IMR-90 (cell line): Measurements from ENCODE around the gene SAFB2. TPM values are rescaled to one million over a fixed set of nuclear protein-coding genes. Genes with fewer than 3 reads are reported as not detected.

Experiments
- ATAC-seq: fragments of 200-7000 bp; cut with Tn5 transposase; 2 replicates; pipeline ENCODE4 v1.9.1; 2020; ENCODE audit warnings: low read depth, mild to moderate bottlenecking, moderate library complexity
- BruUV-seq: library from RNA; stranded (reverse); fragments of 400-500 nt; replicated peaks from 2 replicates; lab custom pipeline; 2021; lab: Mats Ljungman, UMichigan
- CTCF ChIA-PET: fragments of 300-600 bp; formaldehyde crosslinking; extraction: SDS; loops from one replicate; lab custom pipeline; 2021; ENCODE audit warnings: antibody characterized with exemption; lab: Yijun Ruan, JAX
- POLR2A ChIA-PET: fragments of 300-600 bp; sonication (Branson Sonifier 250); formaldehyde crosslinking; loops from one replicate; lab custom pipeline; 2022; ENCODE audit warnings: antibody characterized with exemption; ENCODE audit not compliant: unreplicated experiment; lab: Charles Lee
- DNase-seq: peaks from one replicate; pipeline ENCODE4 v3.0.0; 2013
- H2AFZ ChIP-seq: replicated peaks from 2 replicates; pipeline ENCODE3; 2013; ENCODE audit warnings: low read length, mild to moderate bottlenecking; ENCODE audit not compliant: poor library complexity
- H2AK5ac ChIP-seq: 2 replicates; pipeline ENCODE4 v1.6.1; 2013; ENCODE audit warnings: low read depth, low read length, inconsistent platforms
- H2AK9ac ChIP-seq: replicated peaks from 2 replicates; pipeline ENCODE3; 2013; ENCODE audit warnings: mild to moderate bottlenecking, low read depth, low read length, moderate library complexity; ENCODE audit not compliant: poor library complexity
- H2BK120ac ChIP-seq: 2 replicates; pipeline ENCODE4 v1.6.1; 2013; ENCODE audit warnings: low read depth, low read length, inconsistent platforms
- H2BK15ac ChIP-seq: 3 replicates; pipeline ENCODE4 v1.6.1; 2013; ENCODE audit warnings: low read depth, low read length, inconsistent platforms
- H2BK20ac ChIP-seq: 2 replicates; pipeline ENCODE4 v1.6.1; 2013; ENCODE audit warnings: low read depth, mild to moderate bottlenecking, inconsistent platforms, low read length, moderate library complexity
- H2BK5ac ChIP-seq: 2 replicates; pipeline ENCODE4 v1.6.1; 2013; ENCODE audit warnings: mild to moderate bottlenecking, low read depth, low read length, inconsistent platforms; ENCODE audit not compliant: poor library complexity, severe bottlenecking
- H3K14ac ChIP-seq: replicated peaks from 2 replicates; pipeline ENCODE4 v1.6.1; 2013; ENCODE audit warnings: low read depth, low read length, inconsistent platforms
- H3K18ac ChIP-seq: 2 replicates; pipeline ENCODE4 v1.6.1; 2013; ENCODE audit warnings: low read depth, low read length, control low read depth
- H3K23ac ChIP-seq: 2 replicates; pipeline ENCODE4 v1.6.1; 2013; ENCODE audit warnings: low read depth, low read length, inconsistent platforms
- H3K27ac ChIP-seq: 2 replicates; pipeline ENCODE4 v1.5.1; 2013; ENCODE audit warnings: mild to moderate bottlenecking, control low read depth, low read length; ENCODE audit not compliant: insufficient read depth
- H3K27me3 ChIP-seq: 2 replicates; pipeline ENCODE4 v1.6.1; 2013; ENCODE audit warnings: low read length; ENCODE audit not compliant: control insufficient read depth, insufficient read depth
- H3K36me3 ChIP-seq: 2 replicates; pipeline ENCODE4 v1.6.1; 2013; ENCODE audit warnings: low read length, mixed read lengths; ENCODE audit not compliant: control insufficient read depth, insufficient read depth
- H3K4ac ChIP-seq: 2 replicates; pipeline ENCODE4 v1.6.1; 2013; ENCODE audit warnings: low read depth, low read length, inconsistent platforms
- H3K4me1 ChIP-seq: 2 replicates; pipeline ENCODE4 v1.6.1; 2013; ENCODE audit warnings: low read length, mixed read lengths; ENCODE audit not compliant: control insufficient read depth, insufficient read depth
- H3K4me2 ChIP-seq: 2 replicates; pipeline ENCODE4 v1.6.1; 2013; ENCODE audit warnings: low read depth, mild to moderate bottlenecking, control low read depth, low read length, moderate library complexity
- H3K4me3 ChIP-seq: 2 replicates; pipeline ENCODE4 v1.5.1; 2013; ENCODE audit warnings: low read depth, mild to moderate bottlenecking, control low read depth, low read length, moderate library complexity; ENCODE audit not compliant: insufficient read depth
- H3K56ac ChIP-seq: 2 replicates; pipeline ENCODE4 v1.6.1; 2013; ENCODE audit warnings: low read length, inconsistent platforms; ENCODE audit not compliant: insufficient read depth; ENCODE audit errors: extremely low read depth
- H3K79me1 ChIP-seq, 2 experiments: 2 replicates each; pipeline ENCODE4 v1.6.1; 2013; ENCODE audit warnings: low read length in 2 of 2, inconsistent platforms in 1 of 2, low read depth in 1 of 2
- H3K9ac ChIP-seq: 2 replicates; pipeline ENCODE4 v1.6.1; 2013; ENCODE audit warnings: low read depth, low read length, control low read depth
- H3K9me1 ChIP-seq: 2 replicates; pipeline ENCODE4 v1.6.1; 2013; ENCODE audit warnings: low read length, inconsistent platforms; ENCODE audit not compliant: insufficient read depth
- H3K9me3 ChIP-seq: 2 replicates; pipeline ENCODE4 v1.6.1; 2013; ENCODE audit warnings: low read length; ENCODE audit not compliant: control insufficient read depth, insufficient read depth
- H4K20me1 ChIP-seq: 2 replicates; pipeline ENCODE4 v1.6.1; 2013; ENCODE audit warnings: low read length, inconsistent platforms; ENCODE audit not compliant: insufficient read depth
- H4K5ac ChIP-seq: 2 replicates; pipeline ENCODE4 v1.6.1; 2013; ENCODE audit warnings: mild to moderate bottlenecking, low read depth, low read length, control low read depth
- H4K8ac ChIP-seq, 2 experiments: 2 replicates each; pipeline ENCODE4 v1.6.1; 2013; ENCODE audit warnings: low read depth in 2 of 2, low read length in 2 of 2, control low read depth in 1 of 2, inconsistent platforms in 1 of 2
- H4K91ac ChIP-seq: 2 replicates; pipeline ENCODE4 v1.6.1; 2013; ENCODE audit warnings: low read depth, low read length, inconsistent platforms; ENCODE audit not compliant: insufficient read depth
- BHLHE40 ChIP-seq: fragments of 150-350 bp; IDR thresholded peaks from 2 replicates; pipeline ENCODE4 v1.6.1; 2016; ENCODE audit warnings: mild to moderate bottlenecking, low read depth, low read length
- CHD1 ChIP-seq: IDR thresholded peaks from 2 replicates; pipeline ENCODE4 v1.6.1; 2012; ENCODE audit warnings: low read depth, low read length, improper control_type of control experiment
- FOS ChIP-seq: fragments of 150-350 bp; IDR thresholded peaks from 2 replicates; pipeline ENCODE4 v1.6.1; 2016; ENCODE audit warnings: low read depth, low read length
- MAFK ChIP-seq: IDR thresholded peaks from 2 replicates; pipeline ENCODE4 v1.6.1; 2012; ENCODE audit warnings: low read depth, low read length, improper control_type of control experiment
- MAZ ChIP-seq: IDR thresholded peaks from 2 replicates; pipeline ENCODE4 v1.6.1; 2012; ENCODE audit warnings: low read depth, mild to moderate bottlenecking, low read length, improper control_type of control experiment, moderate library complexity, borderline replicate concordance
- MXI1 ChIP-seq: IDR thresholded peaks from 2 replicates; pipeline ENCODE4 v1.6.1; 2012; ENCODE audit warnings: low read depth, mild to moderate bottlenecking, low read length, moderate library complexity, borderline replicate concordance
- POLR2A ChIP-seq: IDR thresholded peaks from 2 replicates; pipeline ENCODE4 v1.6.1; 2012; ENCODE audit warnings: mild to moderate bottlenecking, low read depth, low read length
- RAD21 ChIP-seq: IDR thresholded peaks from 2 replicates; pipeline ENCODE4 v1.6.1; 2012; ENCODE audit warnings: low read length, improper control_type of control experiment
- RCOR1 ChIP-seq: IDR thresholded peaks from 2 replicates; pipeline ENCODE4 v1.6.1; 2012; ENCODE audit warnings: mild to moderate bottlenecking, low read length, improper control_type of control experiment; ENCODE audit not compliant: insufficient replicate concordance
- RFX5 ChIP-seq: IDR thresholded peaks from 2 replicates; pipeline ENCODE4 v1.8.0; 2012; ENCODE audit warnings: low read depth, mild to moderate bottlenecking, low read length, moderate library complexity
- SMC3 ChIP-seq: fragments of 150-350 bp; IDR thresholded peaks from 2 replicates; pipeline ENCODE4 v1.6.1; 2016; ENCODE audit warnings: low read depth, mild to moderate bottlenecking, antibody characterized with exemption, low read length, moderate library complexity
- WGBS, 2 experiments: methylation state at CpG; one replicate each; pipeline versions ENCODE4 v1.1.5 to v1.1.7; 2013; ENCODE audit warnings: missing lambda C conversion rate in 2 of 2; ENCODE audit not compliant: insufficient read length in 1 of 2; ENCODE audit errors: extremely low coverage in 2 of 2; 5-methylcytosine and 5-hydroxymethylcytosine counted together
- dilution Hi-C: fragments of 300-500 bp; cut with HindIII; formaldehyde crosslinking; loops from one replicate; pipeline ENCODE4 v1.14.3; 2018; ENCODE audit warnings: low sequenced_read_pairs; ENCODE audit not compliant: unreplicated experiment
- in situ Hi-C: fragments of 300-500 bp; cut with MboI; formaldehyde crosslinking; loops from 3 replicates; pipeline ENCODE4 v1.14.3; 2019; ENCODE audit warnings: low sequenced_read_pairs, inconsistent platforms, mixed read lengths
- intact Hi-C: fragments of 100-400 bp; cut with micrococcal nuclease; formaldehyde crosslinking; loops from 2 replicates; pipeline ENCODE4 v1.10.0; 2022
- polyA plus RNA-seq, 3 experiments: library from polyadenylated mRNA; depleted of rRNA; stranded (reverse); fragments of >200 nt; gene quantifications; 2 replicates each; pipeline ENCODE4 v1.2.3, GENCODE V29; 2012; ENCODE audit warnings: low replicate concordance in 1 of 3
- total RNA-seq: library from RNA; depleted of rRNA; stranded (reverse); fragments of >200 nt; gene quantifications from 2 replicates; pipeline ENCODE4 v1.2.3, GENCODE V29; 2012
- TF ChIP-seq, protein P1 (sequence below): fragments of 150-350 bp; IDR thresholded peaks from 2 replicates; pipeline ENCODE4 v1.6.1; 2017; ENCODE audit warnings: mild to moderate bottlenecking, antibody characterized with exemption, low read length, low read depth
- TF ChIP-seq, protein P2 (sequence below): conservative IDR thresholded peaks from 2 replicates; pipeline ENCODE4 v1.5.1; 2012; ENCODE audit warnings: mild to moderate bottlenecking, low read depth, low read length, improper control_type of control experiment
- TF ChIP-seq, protein P3 (sequence below): fragments of 150-350 bp; IDR thresholded peaks from 2 replicates; pipeline ENCODE4 v1.6.1; 2016; ENCODE audit warnings: low read depth, mild to moderate bottlenecking, low read length, moderate library complexity, borderline replicate concordance

Gene SAFB2
- total and polyA plus RNA-seq, 2 of the 4 experiments (the other 2 are of a cell fraction), result 11.8 to 26.2 TPM

DNA sequence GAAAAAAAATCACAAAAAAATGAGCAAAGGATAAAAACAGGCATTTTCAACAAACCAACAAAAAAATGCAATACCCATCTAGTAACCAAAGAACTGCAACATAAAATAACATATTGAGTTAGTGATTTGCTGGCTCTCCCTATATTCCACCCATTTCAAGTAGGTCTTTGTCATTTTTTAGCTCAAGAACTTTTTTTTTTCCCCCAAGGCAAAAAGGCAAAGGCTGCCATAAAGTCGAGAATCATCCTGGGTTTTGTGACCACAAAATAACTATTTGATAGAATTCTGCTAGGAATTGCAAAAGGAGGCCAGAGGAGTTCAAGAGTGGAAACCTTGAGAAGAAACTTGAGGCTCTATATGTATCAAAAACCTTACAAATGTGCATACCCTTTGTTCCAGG lies 5.5 kb downstream of the SAFB2 start:
- BruUV-seq, result no TSS peak
- DNase-seq (no peak), ATAC-seq (no peak)
- Histone ChIP-seq H4K91ac (no peak overlapping the region), H3K9ac (no peak overlapping the region), H4K5ac (no peak overlapping the region), H4K8ac (no peak overlapping the region), H3K9me3 (no peaks in the 10 kb centered on the region), H3K23ac (no peak overlapping the region), H3K9me1 (peaks cover 4% of the 10 kb centered on the region; the same call in 1 of the 2 replicates), H3K4me3 (no peak overlapping the region), H2BK5ac (no peak overlapping the region), H3K56ac (no peak overlapping the region), H3K14ac (no peak overlapping the region), H3K4ac (no peak overlapping the region), H3K4me2 (no peak overlapping the region), H3K18ac (no peak overlapping the region), H3K36me3 (peaks cover 54% of the 10 kb centered on the region), H2BK20ac (no peak overlapping the region), H3K79me1 (peaks cover 41 to 67% of the 10 kb centered on the region in 2 experiments), H2BK120ac (no peak overlapping the region), H3K27me3 (no peaks in the 10 kb centered on the region), H3K27ac (no peak overlapping the region), H2AK5ac (no peak overlapping the region), H2AFZ (no peak overlapping the region), H2BK15ac (no peak overlapping the region), H3K4me1 (peaks cover 5% of the 10 kb centered on the region), H2AK9ac (no peak overlapping the region), H4K20me1 (peaks cover 35% of the 10 kb centered on the region)
- dilution Hi-C loops, result no loop called here
- POLR2A ChIA-PET, result no interaction called here
- in situ Hi-C loops, result no loop called here
- intact Hi-C loops, result no loop called here
- TF ChIP-seq RCOR1 (no peak), FOS (no peak), MAZ (no peak), SMC3 (no peak), MXI1 (no peak), BHLHE40 (no peak), RAD21 (no peak), CHD1 (no peak), MAFK (no peak), RFX5 (no peak), POLR2A (no peak)
- TF ChIP-seq, protein P1, sequence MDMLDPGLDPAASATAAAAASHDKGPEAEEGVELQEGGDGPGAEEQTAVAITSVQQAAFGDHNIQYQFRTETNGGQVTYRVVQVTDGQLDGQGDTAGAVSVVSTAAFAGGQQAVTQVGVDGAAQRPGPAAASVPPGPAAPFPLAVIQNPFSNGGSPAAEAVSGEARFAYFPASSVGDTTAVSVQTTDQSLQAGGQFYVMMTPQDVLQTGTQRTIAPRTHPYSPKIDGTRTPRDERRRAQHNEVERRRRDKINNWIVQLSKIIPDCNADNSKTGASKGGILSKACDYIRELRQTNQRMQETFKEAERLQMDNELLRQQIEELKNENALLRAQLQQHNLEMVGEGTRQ, result no peak
- TF ChIP-seq, protein P2, sequence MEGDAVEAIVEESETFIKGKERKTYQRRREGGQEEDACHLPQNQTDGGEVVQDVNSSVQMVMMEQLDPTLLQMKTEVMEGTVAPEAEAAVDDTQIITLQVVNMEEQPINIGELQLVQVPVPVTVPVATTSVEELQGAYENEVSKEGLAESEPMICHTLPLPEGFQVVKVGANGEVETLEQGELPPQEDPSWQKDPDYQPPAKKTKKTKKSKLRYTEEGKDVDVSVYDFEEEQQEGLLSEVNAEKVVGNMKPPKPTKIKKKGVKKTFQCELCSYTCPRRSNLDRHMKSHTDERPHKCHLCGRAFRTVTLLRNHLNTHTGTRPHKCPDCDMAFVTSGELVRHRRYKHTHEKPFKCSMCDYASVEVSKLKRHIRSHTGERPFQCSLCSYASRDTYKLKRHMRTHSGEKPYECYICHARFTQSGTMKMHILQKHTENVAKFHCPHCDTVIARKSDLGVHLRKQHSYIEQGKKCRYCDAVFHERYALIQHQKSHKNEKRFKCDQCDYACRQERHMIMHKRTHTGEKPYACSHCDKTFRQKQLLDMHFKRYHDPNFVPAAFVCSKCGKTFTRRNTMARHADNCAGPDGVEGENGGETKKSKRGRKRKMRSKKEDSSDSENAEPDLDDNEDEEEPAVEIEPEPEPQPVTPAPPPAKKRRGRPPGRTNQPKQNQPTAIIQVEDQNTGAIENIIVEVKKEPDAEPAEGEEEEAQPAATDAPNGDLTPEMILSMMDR, result no peak
- TF ChIP-seq, protein P3, sequence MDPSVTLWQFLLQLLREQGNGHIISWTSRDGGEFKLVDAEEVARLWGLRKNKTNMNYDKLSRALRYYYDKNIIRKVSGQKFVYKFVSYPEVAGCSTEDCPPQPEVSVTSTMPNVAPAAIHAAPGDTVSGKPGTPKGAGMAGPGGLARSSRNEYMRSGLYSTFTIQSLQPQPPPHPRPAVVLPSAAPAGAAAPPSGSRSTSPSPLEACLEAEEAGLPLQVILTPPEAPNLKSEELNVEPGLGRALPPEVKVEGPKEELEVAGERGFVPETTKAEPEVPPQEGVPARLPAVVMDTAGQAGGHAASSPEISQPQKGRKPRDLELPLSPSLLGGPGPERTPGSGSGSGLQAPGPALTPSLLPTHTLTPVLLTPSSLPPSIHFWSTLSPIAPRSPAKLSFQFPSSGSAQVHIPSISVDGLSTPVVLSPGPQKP, result no peak
- CTCF ChIA-PET, result no interaction called here
- WGBS, 2 experiments, result no CpG with 5 or more reads among the region's 1 CpG
